ENCODE data around the gene PLEK. TPM values are rescaled to one million over a fixed set of nuclear protein-coding genes. Genes with fewer than 3 reads are reported as not detected.

PLEK gene
- total and polyA plus RNA-seq, 2 donors (not counting 1 experiment from before 2014, with no cell fraction given), result not detected

DNA sequence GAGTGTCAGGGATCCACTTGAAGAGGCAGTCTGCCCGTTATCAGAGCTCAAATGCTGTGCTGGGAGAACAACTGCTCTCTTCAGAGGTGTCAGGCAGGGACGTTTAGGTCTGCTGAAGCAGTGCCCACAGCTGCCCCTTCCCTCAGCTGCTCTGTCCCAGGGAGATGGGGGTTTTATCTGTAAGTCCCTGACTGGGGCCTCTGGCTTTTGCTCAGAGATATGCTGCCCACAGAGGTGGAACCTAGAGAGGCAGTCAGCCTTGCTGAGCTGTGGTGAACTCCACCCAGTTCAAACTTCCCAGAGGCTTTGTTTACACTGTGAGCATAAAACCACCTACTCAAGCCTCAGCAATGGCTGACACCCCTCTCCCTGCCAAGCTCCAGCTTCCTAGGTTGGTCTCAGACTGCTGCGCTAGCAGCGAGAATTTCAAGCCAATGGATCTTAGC lies 38.1 kb downstream of the PLEK start:
- TF ChIP-seq, protein P1, sequence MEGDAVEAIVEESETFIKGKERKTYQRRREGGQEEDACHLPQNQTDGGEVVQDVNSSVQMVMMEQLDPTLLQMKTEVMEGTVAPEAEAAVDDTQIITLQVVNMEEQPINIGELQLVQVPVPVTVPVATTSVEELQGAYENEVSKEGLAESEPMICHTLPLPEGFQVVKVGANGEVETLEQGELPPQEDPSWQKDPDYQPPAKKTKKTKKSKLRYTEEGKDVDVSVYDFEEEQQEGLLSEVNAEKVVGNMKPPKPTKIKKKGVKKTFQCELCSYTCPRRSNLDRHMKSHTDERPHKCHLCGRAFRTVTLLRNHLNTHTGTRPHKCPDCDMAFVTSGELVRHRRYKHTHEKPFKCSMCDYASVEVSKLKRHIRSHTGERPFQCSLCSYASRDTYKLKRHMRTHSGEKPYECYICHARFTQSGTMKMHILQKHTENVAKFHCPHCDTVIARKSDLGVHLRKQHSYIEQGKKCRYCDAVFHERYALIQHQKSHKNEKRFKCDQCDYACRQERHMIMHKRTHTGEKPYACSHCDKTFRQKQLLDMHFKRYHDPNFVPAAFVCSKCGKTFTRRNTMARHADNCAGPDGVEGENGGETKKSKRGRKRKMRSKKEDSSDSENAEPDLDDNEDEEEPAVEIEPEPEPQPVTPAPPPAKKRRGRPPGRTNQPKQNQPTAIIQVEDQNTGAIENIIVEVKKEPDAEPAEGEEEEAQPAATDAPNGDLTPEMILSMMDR (conservative IDR thresholded peaks at IDR 0.05 in 1 of 2, IDR thresholded peaks at IDR 0.05 in 1 of 2; ENCODE audit: low read depth in 1 of 2, low read length in 2 of 2), result no peak
- no peak for TF ChIP-seq EZH2 (IDR thresholded peaks at IDR 0.05; ENCODE audit: low read length, missing control alignments)
- H3K27ac ChIP-seq (ENCODE audit: insufficient read depth, low read length), result no peak overlapping the region
- H3K4me3 ChIP-seq (replicated peaks in 1 of 4; ENCODE audit: control extremely low read depth in 1 of 4, insufficient read depth in 1 of 4, low read depth in 3 of 4, low read length in 4 of 4), result no peak overlapping the region

DNA sequence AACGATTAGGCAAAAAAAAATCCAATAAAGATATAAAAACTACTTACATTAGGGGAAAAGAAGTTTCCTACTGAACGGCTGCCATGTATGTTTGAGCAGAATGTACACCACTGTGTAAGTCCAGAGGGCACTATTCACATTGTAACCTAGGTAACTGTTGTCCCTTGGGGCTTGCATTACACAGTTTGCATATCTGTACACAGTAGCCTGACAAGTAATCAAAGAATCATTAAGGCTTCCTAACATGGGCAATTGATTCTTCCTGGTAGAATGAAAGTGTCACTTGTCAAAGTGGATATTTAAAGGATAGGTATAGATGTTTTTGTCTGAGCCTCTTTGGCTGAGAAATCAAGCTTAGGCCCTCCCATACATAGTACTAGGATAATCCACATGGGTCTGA lies 39.1 kb downstream of the PLEK start:
- Histone ChIP-seq H3K4me3 (replicated peaks in 1 of 4; ENCODE audit: control extremely low read depth in 1 of 4, insufficient read depth in 1 of 4, low read depth in 3 of 4, low read length in 4 of 4) (no peak overlapping the region), H3K36me3 (ENCODE audit: control insufficient read depth, insufficient read depth, low read length) (no peaks in the 10 kb centered on the region), H4K20me1 (ENCODE audit: control insufficient read depth, extremely low read depth, insufficient read depth, low read length) (no peaks in the 10 kb centered on the region), H3K4me1 (ENCODE audit: control insufficient read depth, extremely low read depth, insufficient read depth, low read length) (no peaks in the 10 kb centered on the region), H3K9me3 (ENCODE audit: control insufficient read depth, insufficient read depth, low read depth, low read length) (no peaks in the 10 kb centered on the region), H3K27ac (ENCODE audit: insufficient read depth, low read length) (no peak overlapping the region), H3K9ac (ENCODE audit: insufficient read depth, low read length) (no peak overlapping the region), H3K27me3 (ENCODE audit: control insufficient read depth, insufficient read depth, low read length) (peaks cover 8% of the 10 kb centered on the region), H3K4me2 (ENCODE audit: extremely low read depth, insufficient read depth, low read length) (no peak overlapping the region), H3K79me2 (ENCODE audit: control insufficient read depth, insufficient read depth, low read length) (no peaks in the 10 kb centered on the region), H2AFZ (ENCODE audit: low read length) (no peak overlapping the region)
- no peak for TF ChIP-seq EZH2 (IDR thresholded peaks at IDR 0.05; ENCODE audit: low read length, missing control alignments)
- TF ChIP-seq, protein P1 (conservative IDR thresholded peaks at IDR 0.05 in 1 of 2, IDR thresholded peaks at IDR 0.05 in 1 of 2; ENCODE audit: low read depth in 1 of 2, low read length in 2 of 2), result no peak
- DNase-seq (ENCODE audit: low read depth in 2 of 2), result no peak

More for the DNA sequence above, 38.1 kb downstream of the PLEK start:
- no peaks in the 10 kb centered on the region for H3K36me3 ChIP-seq (ENCODE audit: control insufficient read depth, insufficient read depth, low read length)
- no peaks in the 10 kb centered on the region for H3K79me2 ChIP-seq (ENCODE audit: control insufficient read depth, insufficient read depth, low read length)
- no peaks in the 10 kb centered on the region for H3K4me1 ChIP-seq (ENCODE audit: control insufficient read depth, extremely low read depth, insufficient read depth, low read length)
- H3K9me3 ChIP-seq (ENCODE audit: control insufficient read depth, insufficient read depth, low read depth, low read length), result no peaks in the 10 kb centered on the region
- DNase-seq (ENCODE audit: low read depth in 2 of 2), result no peak
- no peak overlapping the region for H3K9ac ChIP-seq (ENCODE audit: insufficient read depth, low read length)
- H4K20me1 ChIP-seq (ENCODE audit: control insufficient read depth, extremely low read depth, insufficient read depth, low read length), result no peaks in the 10 kb centered on the region
- no peak overlapping the region for H3K4me2 ChIP-seq (ENCODE audit: extremely low read depth, insufficient read depth, low read length)
- H2AFZ ChIP-seq (ENCODE audit: low read length), result no peak overlapping the region
- H3K27me3 ChIP-seq (ENCODE audit: control insufficient read depth, insufficient read depth, low read length), result peaks cover 8% of the 10 kb centered on the region

DNA sequence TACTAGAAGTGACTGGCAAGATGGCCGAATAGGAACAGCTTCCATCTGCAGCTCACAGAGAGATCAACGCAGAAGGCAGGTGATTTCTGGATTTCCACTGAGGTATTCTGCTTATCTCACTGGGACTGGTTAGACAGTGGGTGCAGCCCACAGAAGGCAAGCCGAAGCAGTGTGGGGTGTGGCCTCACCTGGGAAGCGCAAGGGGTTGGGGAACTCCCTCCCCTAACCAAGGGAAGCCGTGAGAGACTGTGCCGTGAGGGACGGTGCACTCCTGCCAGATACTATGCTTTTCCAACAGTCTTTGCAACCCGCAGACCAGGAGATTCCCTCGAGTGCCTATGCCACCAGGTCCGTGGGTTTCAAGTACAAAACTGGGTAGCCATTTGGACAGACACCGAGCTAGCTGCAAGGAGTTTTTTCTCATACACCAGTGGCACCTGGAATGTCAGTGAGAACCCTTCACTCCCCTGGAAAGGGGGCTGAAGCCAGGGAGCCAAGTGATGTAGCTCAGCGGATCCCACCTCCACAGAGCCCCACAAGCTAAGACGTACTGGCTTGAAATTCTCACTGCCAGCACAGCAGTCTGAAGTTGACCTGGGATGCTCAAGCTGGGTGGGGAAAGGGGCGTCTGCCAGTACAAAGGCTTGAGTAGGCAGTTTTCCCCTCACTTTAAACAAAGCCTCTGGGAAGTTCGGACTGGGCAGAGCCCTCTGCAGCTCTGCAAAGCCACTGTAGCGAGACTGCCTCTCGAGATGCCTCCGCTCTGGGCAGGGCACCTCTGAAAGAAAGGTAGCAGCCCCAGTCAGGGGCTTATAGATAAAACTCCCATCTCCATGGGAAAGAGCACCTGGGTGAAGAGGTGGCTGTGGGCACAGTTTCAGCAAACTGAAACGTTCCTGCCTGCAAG lies 40.1 kb downstream of the PLEK start:
- no peaks in the 10 kb centered on the region for H3K9me3 ChIP-seq (ENCODE audit: control insufficient read depth, insufficient read depth, low read depth, low read length)
- H3K79me2 ChIP-seq (ENCODE audit: control insufficient read depth, insufficient read depth, low read length), result no peaks in the 10 kb centered on the region
- H3K36me3 ChIP-seq (ENCODE audit: control insufficient read depth, insufficient read depth, low read length), result no peaks in the 10 kb centered on the region
- no peaks in the 10 kb centered on the region for H4K20me1 ChIP-seq (ENCODE audit: control insufficient read depth, extremely low read depth, insufficient read depth, low read length)
- no peak for DNase-seq (ENCODE audit: low read depth in 2 of 2)
- no peak overlapping the region for H3K4me3 ChIP-seq (replicated peaks in 1 of 4; ENCODE audit: control extremely low read depth in 1 of 4, insufficient read depth in 1 of 4, low read depth in 3 of 4, low read length in 4 of 4)
- no peak for TF ChIP-seq EZH2 (IDR thresholded peaks at IDR 0.05; ENCODE audit: low read length, missing control alignments)
- TF ChIP-seq, protein P1 (conservative IDR thresholded peaks at IDR 0.05 in 1 of 2, IDR thresholded peaks at IDR 0.05 in 1 of 2; ENCODE audit: low read depth in 1 of 2, low read length in 2 of 2), result no peak
- H3K4me2 ChIP-seq (ENCODE audit: extremely low read depth, insufficient read depth, low read length), result no peak overlapping the region
- peaks cover 6% of the 10 kb centered on the region for H3K27me3 ChIP-seq (ENCODE audit: control insufficient read depth, insufficient read depth, low read length)
- no peaks in the 10 kb centered on the region for H3K4me1 ChIP-seq (ENCODE audit: control insufficient read depth, extremely low read depth, insufficient read depth, low read length)
- no peak overlapping the region for H3K9ac ChIP-seq (ENCODE audit: insufficient read depth, low read length)
- no peak overlapping the region for H2AFZ ChIP-seq (ENCODE audit: low read length)
- no peak overlapping the region for H3K27ac ChIP-seq (ENCODE audit: insufficient read depth, low read length)

Measured in fibroblast of lung (primary cell).